Mononuclear cell (primary cell): ENCODE data around the gene MED26. TPM values are rescaled to one million over a fixed set of nuclear protein-coding genes. Genes with fewer than 3 reads are reported as not detected.
A peak's percentile ranks its signal among the peaks of the same experiment; 100 is the strongest.

Source experiments
- H3K27me3 ChIP-seq: 2 replicates; pipeline ENCODE4 v1.6.0; 2011; ENCODE audit warnings: low read length, control low read depth; ENCODE audit not compliant: insufficient read depth
- H3K4me1 ChIP-seq: 2 replicates; pipeline ENCODE4 v1.5.1; 2011; ENCODE audit warnings: mild to moderate bottlenecking, low read length, control low read depth; ENCODE audit not compliant: insufficient read depth
- H3K4me3 ChIP-seq: 2 replicates; pipeline ENCODE4 v1.5.1; 2011; ENCODE audit warnings: mild to moderate bottlenecking, low read length, moderate library complexity
- H3K9me3 ChIP-seq: 2 replicates; pipeline ENCODE4 v1.5.1; 2011; ENCODE audit warnings: low read depth, mild to moderate bottlenecking, control low read depth, low read length
- total RNA-seq: library from RNA; depleted of rRNA; stranded (reverse); fragments of >200 nt; gene quantifications from one replicate; pipeline ENCODE4 v1.2.3, GENCODE V29; 2012

The MED26 gene
- total RNA-seq, 1 donor, result 21.5 TPM

GRCh38 chr19:16584248-16585093, 43.5 kb downstream of the MED26 start:
- H3K4me3 ChIP-seq, result peak overlapping the region; percentile 45
- H3K4me1 ChIP-seq, result peaks cover 79% of the 10 kb centered on the region
- no peaks in the 10 kb centered on the region for H3K9me3 ChIP-seq
- H3K27me3 ChIP-seq, result no peaks in the 10 kb centered on the region

- Histone ChIP-seq H3K4me1 (peaks cover 61% of the 10 kb centered on the region), H3K4me3 (no peak overlapping the region), H3K9me3 (no peaks in the 10 kb centered on the region), H3K27me3 (no peaks in the 10 kb centered on the region)
Observed at GRCh38 chr19:16582486-16583261, 45.3 kb downstream of the MED26 start.

- Histone ChIP-seq H3K27me3 (no peaks in the 10 kb centered on the region), H3K4me1 (peaks cover 54% of the 10 kb centered on the region), H3K9me3 (no peaks in the 10 kb centered on the region), H3K4me3 (no peak overlapping the region)
Observed at GRCh38 chr19:16581971-16582343, 46.0 kb downstream of the MED26 start.

GRCh38 chr19:16581145-16581970, 46.6 kb downstream of the MED26 start:
- no peaks in the 10 kb centered on the region for H3K9me3 ChIP-seq
- no peaks in the 10 kb centered on the region for H3K27me3 ChIP-seq
- no peak overlapping the region for H3K4me3 ChIP-seq
- H3K4me1 ChIP-seq, result peaks cover 48% of the 10 kb centered on the region

- Histone ChIP-seq H3K4me1 (peaks cover 35% of the 10 kb centered on the region), H3K27me3 (no peaks in the 10 kb centered on the region)
Observed at GRCh38 chr19:16579381-16579780, 48.6 kb downstream of the MED26 start.

GRCh38 chr19:16577531-16577985, 50.4 kb downstream of the MED26 start:
- peaks cover 35% of the 10 kb centered on the region for H3K4me1 ChIP-seq
- H3K4me3 ChIP-seq, result no peak overlapping the region
- H3K9me3 ChIP-seq, result no peaks in the 10 kb centered on the region

More at GRCh38 chr19:16579381-16579780, 48.6 kb downstream of the MED26 start:
- Histone ChIP-seq H3K9me3 (no peaks in the 10 kb centered on the region), H3K4me3 (no peak overlapping the region)

GRCh38 chr19:16576690-16577530, 51.1 kb downstream of the MED26 start:
- Histone ChIP-seq H3K27me3 (no peaks in the 10 kb centered on the region), H3K4me1 (peaks cover 29% of the 10 kb centered on the region), H3K9me3 (no peaks in the 10 kb centered on the region), H3K4me3 (no peak overlapping the region)

More at GRCh38 chr19:16577531-16577985, 50.4 kb downstream of the MED26 start:
- H3K27me3 ChIP-seq, result no peaks in the 10 kb centered on the region

- Histone ChIP-seq H3K27me3 (no peaks in the 10 kb centered on the region), H3K9me3 (no peaks in the 10 kb centered on the region), H3K4me3 (no peak overlapping the region), H3K4me1 (peaks cover 34% of the 10 kb centered on the region)
Observed at GRCh38 chr19:16575861-16576689, 51.9 kb downstream of the MED26 start.

GRCh38 chr19:16575282-16575681, 52.7 kb downstream of the MED26 start:
- H3K9me3 ChIP-seq, result no peaks in the 10 kb centered on the region
- H3K4me1 ChIP-seq, result peaks cover 37% of the 10 kb centered on the region
- no peak overlapping the region for H3K4me3 ChIP-seq
- H3K27me3 ChIP-seq, result no peaks in the 10 kb centered on the region

GRCh38 chr19:16573925-16574324, 54.1 kb downstream of the MED26 start:
- H3K9me3 ChIP-seq, result no peaks in the 10 kb centered on the region
- H3K4me1 ChIP-seq, result peaks cover 37% of the 10 kb centered on the region
- no peaks in the 10 kb centered on the region for H3K27me3 ChIP-seq
- no peak overlapping the region for H3K4me3 ChIP-seq

GRCh38 chr19:16573296-16573695, 54.7 kb downstream of the MED26 start:
- H3K4me3 ChIP-seq, result peak overlapping the region; percentile 97
- H3K9me3 ChIP-seq, result no peaks in the 10 kb centered on the region
- peaks cover 37% of the 10 kb centered on the region for H3K4me1 ChIP-seq
- H3K27me3 ChIP-seq, result no peaks in the 10 kb centered on the region

GRCh38 chr19:16572332-16573211, 55.4 kb downstream of the MED26 start, which contains the start of gene SLC35E1:
Gene SLC35E1, minus strand, starts transcription at chr19:16572415. Its CDS starts 51 bp downstream, at chr19:16572364.
- Histone ChIP-seq H3K4me3 (peak within 1 kb of the TSS; percentile 97), H3K9me3 (no peaks in the 10 kb centered on the region), H3K4me1 (peaks cover 39% of the 10 kb centered on the region), H3K27me3 (no peaks in the 10 kb centered on the region)
